Upper lobe of left lung (tissue), 4 donors: ENCODE measurements around the gene DLX5.

ENCODE experiments used
- POLR2A ChIP-seq, 4 donors: fragments of 450-650 bp; IDR thresholded peaks; one replicate each; pipeline ENCODE4 v1.5.1; 2016 to 2017; ENCODE audit warnings: antibody characterized with exemption in 4 of 4, mild to moderate bottlenecking in 2 of 4
- POLR2AphosphoS5 ChIP-seq, 2 donors: sonication (generic); formaldehyde crosslinking; IDR thresholded peaks; one replicate each; pipeline ENCODE4 v1.5.1; 2017; ENCODE audit warnings: antibody characterized with exemption in 2 of 2
- TF ChIP-seq, protein P1 (sequence below), 6 experiments: fragments of 450-650 bp in 4 of 6; fragments of 200-600 bp in 2 of 6; sonication (generic) in 2 of 6; IDR thresholded peaks; one replicate each; pipeline ENCODE4 v1.5.1; 2016 to 2019; ENCODE audit warnings: antibody characterized with exemption in 6 of 6

DNA sequence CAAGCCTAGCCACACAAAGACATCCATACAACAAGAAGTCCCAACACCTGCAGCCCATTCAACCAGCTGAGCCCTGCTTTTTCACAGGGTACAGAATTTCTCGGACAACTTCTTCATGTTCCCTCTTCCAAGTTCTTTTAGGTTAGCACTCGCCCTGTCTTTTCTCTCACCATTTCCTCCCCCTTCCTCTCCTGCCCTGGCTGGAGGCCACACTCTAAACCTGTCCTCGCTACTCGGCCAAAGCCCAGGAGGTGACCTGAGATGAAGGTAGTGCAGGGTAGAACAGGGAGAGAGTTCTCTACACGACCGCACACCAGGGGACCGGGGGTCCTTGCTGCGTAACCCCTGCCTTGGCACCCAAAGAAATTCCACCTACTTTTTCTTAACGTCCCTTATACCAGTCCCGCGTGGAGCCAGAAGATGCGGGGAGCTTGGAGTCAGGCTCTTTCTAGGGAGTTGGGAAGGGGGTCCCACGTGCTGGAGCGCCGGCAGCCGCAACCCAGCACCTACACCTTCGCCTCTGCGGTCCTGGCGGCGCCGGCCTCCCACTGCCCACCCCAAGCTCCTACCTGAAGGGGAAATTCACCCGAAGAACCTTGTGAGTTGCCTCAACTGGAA, 35.3 kb downstream of the DLX5 start:
- TF ChIP-seq, protein P1, sequence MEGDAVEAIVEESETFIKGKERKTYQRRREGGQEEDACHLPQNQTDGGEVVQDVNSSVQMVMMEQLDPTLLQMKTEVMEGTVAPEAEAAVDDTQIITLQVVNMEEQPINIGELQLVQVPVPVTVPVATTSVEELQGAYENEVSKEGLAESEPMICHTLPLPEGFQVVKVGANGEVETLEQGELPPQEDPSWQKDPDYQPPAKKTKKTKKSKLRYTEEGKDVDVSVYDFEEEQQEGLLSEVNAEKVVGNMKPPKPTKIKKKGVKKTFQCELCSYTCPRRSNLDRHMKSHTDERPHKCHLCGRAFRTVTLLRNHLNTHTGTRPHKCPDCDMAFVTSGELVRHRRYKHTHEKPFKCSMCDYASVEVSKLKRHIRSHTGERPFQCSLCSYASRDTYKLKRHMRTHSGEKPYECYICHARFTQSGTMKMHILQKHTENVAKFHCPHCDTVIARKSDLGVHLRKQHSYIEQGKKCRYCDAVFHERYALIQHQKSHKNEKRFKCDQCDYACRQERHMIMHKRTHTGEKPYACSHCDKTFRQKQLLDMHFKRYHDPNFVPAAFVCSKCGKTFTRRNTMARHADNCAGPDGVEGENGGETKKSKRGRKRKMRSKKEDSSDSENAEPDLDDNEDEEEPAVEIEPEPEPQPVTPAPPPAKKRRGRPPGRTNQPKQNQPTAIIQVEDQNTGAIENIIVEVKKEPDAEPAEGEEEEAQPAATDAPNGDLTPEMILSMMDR (IDR thresholded peaks at IDR 0.05) = no peak
- TF ChIP-seq POLR2AphosphoS5 (IDR thresholded peaks at IDR 0.05) (no peak), POLR2A (IDR thresholded peaks at IDR 0.05) (no peak)
